A549 treated with AZD9567 at 1 μM for 4 hours (cell line): ENCODE results near the gene GLUD1. TPM values are rescaled to one million over a fixed set of nuclear protein-coding genes. Genes with fewer than 3 reads are reported as not detected.

Experiments
- total RNA-seq: library from RNA; stranded (reverse); fragments of 200-300 nt; extraction: Qiagen RNA extraction; gene quantifications from 5 replicates; pipeline ENCODE4 v1.2.3, GENCODE V29; 2022; ENCODE audit not compliant: insufficient read depth

The GLUD1 gene
- total RNA-seq = 84.2 to 99.1 TPM (median 97.4 TPM) in 5 replicates

DNA sequence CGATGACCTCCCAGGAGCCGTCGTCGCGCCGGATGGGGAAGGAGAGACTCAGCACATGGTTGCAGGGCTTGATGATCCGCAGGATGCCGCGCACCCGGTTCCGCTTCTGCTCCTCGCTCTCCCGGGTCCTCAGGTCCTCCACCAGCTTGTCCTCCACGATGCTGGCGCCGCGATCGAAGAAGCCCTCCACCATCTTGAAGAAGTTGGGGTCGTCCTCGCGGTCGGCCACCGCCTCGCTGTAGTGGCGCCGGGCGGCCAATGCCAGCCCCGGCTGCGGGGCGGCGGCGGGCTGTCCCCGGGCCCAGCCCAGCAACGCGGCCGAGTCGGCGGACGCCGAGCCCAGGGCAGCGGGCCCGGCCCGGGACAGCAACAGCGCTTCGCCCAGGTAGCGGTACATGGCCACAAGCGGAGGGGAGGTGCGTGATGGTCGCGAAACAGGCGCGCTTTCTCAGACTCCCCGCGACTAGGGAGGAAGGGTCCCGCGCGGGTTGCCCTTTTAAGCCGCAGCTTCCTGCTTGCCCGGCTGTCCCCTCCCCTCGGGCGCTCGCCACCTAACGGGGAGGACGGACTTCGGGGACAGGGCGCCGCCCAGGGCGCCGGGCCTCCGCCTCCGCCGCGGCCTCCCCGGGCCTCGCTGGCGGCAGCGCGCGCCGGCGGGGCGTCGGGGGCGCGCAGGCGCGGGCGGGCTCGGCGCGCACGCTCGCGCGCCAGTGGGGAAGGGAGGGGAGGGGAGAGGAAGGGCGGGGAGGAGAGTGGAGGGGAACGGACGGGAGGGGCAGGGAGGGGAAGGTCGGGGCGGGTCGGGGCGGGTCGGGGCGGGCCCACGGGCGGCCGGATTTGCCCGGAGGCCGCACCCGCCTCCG lies at the start of gene GLUD1, which contains the start of gene SHLD2:
TSS of gene GLUD1 (minus strand) at position 471 of the 863 bp plus-strand sequence. CDS start at position 397, 74 bp downstream.
TSS of gene SHLD2 (plus strand) at position 834 of the 863 bp plus-strand sequence. CDS start 56,149 bp downstream, outside the sequence.

GRCh38 chr10:87020056-87020455 lies 74.6 kb downstream of the GLUD1 start, which contains the start of gene FAM25A:
Gene FAM25A (plus strand): TSS chr10:87020294. CDS start chr10:87020325, 31 bp downstream.

Other genes starting within 250 kb of the GLUD1 start
- 0.51 to 5.6 TPM (median 0.98 TPM) in 5 replicates for gene MMRN2, start 137.2 kb downstream of the GLUD1 start, total RNA-seq
- 5.1 to 10.7 TPM (median 9.4 TPM) in 5 replicates for gene SNCG, start 136.2 kb downstream of the GLUD1 start, total RNA-seq
- gene ADIRF, start 126.4 kb downstream of the GLUD1 start, total RNA-seq = 0.09 TPM in 1 of 5 replicates, not detected in the others
- 0.64 TPM in 1 of 5 replicates, not detected in the others for gene FAM25A, start 74.5 kb downstream of the GLUD1 start, total RNA-seq
- 22.4 to 24.6 TPM (median 24.4 TPM) in 5 replicates for gene SHLD2, start 363 bp upstream of the GLUD1 start, total RNA-seq
- gene NUTM2A, start 130.6 kb upstream of the GLUD1 start, total RNA-seq = 0.09 to 0.22 TPM (median 0.13 TPM) in 4 of 5 replicates, not detected in the other